A172 (cell line): ENCODE results near the gene ARHGAP26. TPM values are rescaled to one million over a fixed set of nuclear protein-coding genes. Genes with fewer than 3 reads are reported as not detected.

Source experiments
- DNase-seq: peaks from one replicate; pipeline ENCODE4 v3.0.0-alpha.2; 2015; ENCODE audit warnings: low spot score
- total RNA-seq: library from RNA; depleted of rRNA; stranded (reverse); fragments of >200 nt; shearing (Covaris generic); gene quantifications from 2 replicates; pipeline ENCODE4 v1.2.3, GENCODE V29; 2014

ARHGAP26 gene
- total RNA-seq, 1 experiment from 2014 or later: 1.6 TPM

- peak; percentile 80 for DNase-seq
Measured at GRCh38 chr5:142749321-142749720, 20.9 kb upstream of the ARHGAP26 start.

- no peak for DNase-seq
Measured at GRCh38 chr5:142753116-142753631, 17.0 kb upstream of the ARHGAP26 start.

- no peak for DNase-seq
Measured at GRCh38 chr5:142754031-142754430, 16.1 kb upstream of the ARHGAP26 start.

- no peak for DNase-seq
Measured at GRCh38 chr5:142756576-142756975, 13.6 kb upstream of the ARHGAP26 start.

- no peak for DNase-seq
Measured at GRCh38 chr5:142757564-142757963, 12.6 kb upstream of the ARHGAP26 start.

- no peak for DNase-seq
Measured at GRCh38 chr5:142758062-142758795, 11.9 kb upstream of the ARHGAP26 start.

- no peak for DNase-seq
Measured at GRCh38 chr5:142758796-142759145, 11.4 kb upstream of the ARHGAP26 start.

GRCh38 chr5:142763701-142764100, 6.5 kb upstream of the ARHGAP26 start:
- DNase-seq: no peak

- no peak for DNase-seq
Measured at GRCh38 chr5:142767178-142767577, 3.0 kb upstream of the ARHGAP26 start.

GRCh38 chr5:142767911-142768310, 2.3 kb upstream of the ARHGAP26 start:
- DNase-seq: no peak

- no peak for DNase-seq
Measured at GRCh38 chr5:142769251-142769792, 855 bp upstream of the ARHGAP26 start.

- DNase-seq: peak; percentile 24
Measured at GRCh38 chr5:142770650-142771609, 753 bp downstream of the ARHGAP26 start.

- DNase-seq: no peak
Measured at GRCh38 chr5:142771666-142772065, 1.5 kb downstream of the ARHGAP26 start.

GRCh38 chr5:142772446-142773293, 2.5 kb downstream of the ARHGAP26 start:
- DNase-seq: no peak

- no peak for DNase-seq
Measured at GRCh38 chr5:142777099-142777498, 6.9 kb downstream of the ARHGAP26 start.

GRCh38 chr5:142777850-142778249, 7.7 kb downstream of the ARHGAP26 start:
- no peak for DNase-seq

- peak; percentile 25 for DNase-seq
Measured at GRCh38 chr5:142779163-142779840, 9.1 kb downstream of the ARHGAP26 start.

- DNase-seq: no peak
Measured at GRCh38 chr5:142780871-142781270, 10.7 kb downstream of the ARHGAP26 start.

- no peak for DNase-seq
Measured at GRCh38 chr5:142782976-142783530, 12.9 kb downstream of the ARHGAP26 start.

GRCh38 chr5:142783601-142784341, 13.6 kb downstream of the ARHGAP26 start:
- DNase-seq: no peak
